Duodenal mucosa (tissue), 2 donors: ENCODE data around the gene CYP27A1.
"Not testable (repeated sequence)": the region's sequence is repeated elsewhere in the genome, so short reads cannot be mapped to it uniquely, and the experiment has no call there.

Experiments
- H3K27ac ChIP-seq: one replicate; pipeline ENCODE4 v1.7.0; 2013; ENCODE audit warnings: low read depth, low read length
- H3K27me3 ChIP-seq, 2 donors: one replicate each; pipeline ENCODE4 v1.7.0; 2013; ENCODE audit warnings: low read length in 2 of 2, control low read depth in 1 of 2; ENCODE audit not compliant: insufficient read depth in 2 of 2, control insufficient read depth in 1 of 2
- H3K36me3 ChIP-seq, 2 donors: one replicate each; pipeline ENCODE4 v1.7.0; 2013; ENCODE audit warnings: low read length in 2 of 2, control low read depth in 1 of 2; ENCODE audit not compliant: insufficient read depth in 2 of 2, control insufficient read depth in 1 of 2
- H3K4me1 ChIP-seq, 2 donors: one replicate each; pipeline ENCODE4 v1.7.0; 2013; ENCODE audit warnings: low read length in 2 of 2, control low read depth in 1 of 2; ENCODE audit not compliant: insufficient read depth in 2 of 2, control insufficient read depth in 1 of 2
- H3K4me3 ChIP-seq, 2 donors: one replicate each; pipeline ENCODE4 v1.7.0; 2013; ENCODE audit warnings: low read length in 2 of 2, low read depth in 1 of 2
- H3K9ac ChIP-seq, 2 donors: one replicate each; pipeline ENCODE4 v1.7.0; 2013; ENCODE audit warnings: low read length in 2 of 2, low read depth in 1 of 2
- H3K9me3 ChIP-seq, 2 donors: one replicate each; pipeline ENCODE4 v1.7.0; 2013; ENCODE audit warnings: low read length in 2 of 2, control low read depth in 1 of 2; ENCODE audit not compliant: control insufficient read depth in 1 of 2

Gene CYP27A1

DNA sequence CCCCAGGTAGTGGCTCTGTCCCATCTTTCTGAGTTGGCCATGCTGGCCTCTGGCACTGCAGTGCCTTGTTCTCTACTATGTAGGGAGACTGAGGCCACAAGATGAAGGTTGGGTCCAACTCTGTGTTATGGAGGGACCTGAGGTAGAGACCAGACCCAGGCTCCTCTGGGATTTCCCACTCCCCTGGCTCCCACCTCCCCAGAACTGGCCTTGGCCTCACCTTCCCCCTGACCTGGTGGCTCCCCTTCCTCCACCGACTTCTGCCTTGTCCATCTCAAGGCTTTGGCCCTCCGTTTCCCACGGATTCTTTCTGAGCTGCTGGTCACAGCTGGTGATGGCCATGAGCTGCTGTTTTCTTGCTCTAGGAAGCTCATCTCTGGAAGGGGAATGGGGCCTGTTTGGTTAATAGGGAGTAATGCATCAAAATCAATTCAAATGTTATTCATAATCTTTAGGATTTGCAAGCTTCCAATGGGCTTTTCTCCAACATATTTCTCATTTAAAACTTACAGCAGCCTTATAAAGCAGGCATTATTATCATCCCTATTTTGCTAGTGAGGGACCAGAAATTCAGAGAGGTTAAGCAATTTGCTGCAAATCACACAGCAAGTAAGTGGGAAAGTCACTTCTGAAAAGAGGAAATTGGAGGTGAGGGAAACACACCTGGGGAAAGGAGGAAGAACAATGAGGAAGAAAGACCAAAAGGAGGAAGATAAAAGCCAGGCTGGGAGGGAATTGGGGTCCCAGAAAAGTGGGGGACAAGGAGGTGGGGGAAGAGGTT, 48.8 kb downstream of the CYP27A1 start:
- H3K27me3 ChIP-seq = peaks cover 0 to 14% of the 10 kb centered on the region in 2 donors
- H3K9ac ChIP-seq = no peak overlapping the region
- H3K9me3 ChIP-seq = no peaks in the 10 kb centered on the region
- H3K4me1 ChIP-seq = no peaks in the 10 kb centered on the region
- H3K4me3 ChIP-seq = no peak overlapping the region
- H3K36me3 ChIP-seq = no peaks in the 10 kb centered on the region
- no peak overlapping the region for H3K27ac ChIP-seq

GRCh38 chr2:218831378-218831990, 49.5 kb downstream of the CYP27A1 start, which contains the start of gene PRKAG3:
PRKAG3 (minus strand) TSS chr2:218831803.
- Histone ChIP-seq H3K9ac (no peak within 1 kb of the TSS), H3K27ac (no peak within 1 kb of the TSS), H3K4me3 (no peak within 1 kb of the TSS)

DNA sequence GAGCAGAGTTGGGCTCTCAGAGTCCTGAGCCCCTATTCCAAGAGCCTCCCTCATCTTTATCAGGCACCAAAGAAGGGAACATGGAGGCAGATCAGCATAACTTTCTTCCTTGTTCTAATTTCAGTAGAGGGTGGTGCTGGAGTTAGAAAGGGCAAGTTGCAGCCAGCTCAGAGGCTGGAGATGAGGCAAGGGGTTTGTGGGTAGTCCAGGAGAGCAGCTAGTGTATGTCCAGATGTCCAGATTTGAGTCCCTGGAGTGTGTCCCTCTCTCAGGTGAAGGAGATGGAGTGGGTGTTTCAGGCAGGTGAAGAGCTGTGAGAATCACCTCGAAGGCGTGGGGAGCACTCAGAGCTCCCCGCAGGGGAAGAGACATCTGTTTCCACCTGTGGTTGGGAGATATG, 50.1 kb downstream of the CYP27A1 start:
- no peaks in the 10 kb centered on the region for H3K4me1 ChIP-seq
- no peak overlapping the region for H3K27ac ChIP-seq
- H3K9ac ChIP-seq = no peak overlapping the region

More at GRCh38 chr2:218831378-218831990, 49.5 kb downstream of the CYP27A1 start, which contains the start of gene PRKAG3:
- Histone ChIP-seq H3K4me1 (no peaks in the 10 kb centered on the region), H3K27me3 (peaks cover 0 to 14% of the 10 kb centered on the region in 2 donors), H3K9me3 (no peaks in the 10 kb centered on the region), H3K36me3 (no peaks in the 10 kb centered on the region)

DNA sequence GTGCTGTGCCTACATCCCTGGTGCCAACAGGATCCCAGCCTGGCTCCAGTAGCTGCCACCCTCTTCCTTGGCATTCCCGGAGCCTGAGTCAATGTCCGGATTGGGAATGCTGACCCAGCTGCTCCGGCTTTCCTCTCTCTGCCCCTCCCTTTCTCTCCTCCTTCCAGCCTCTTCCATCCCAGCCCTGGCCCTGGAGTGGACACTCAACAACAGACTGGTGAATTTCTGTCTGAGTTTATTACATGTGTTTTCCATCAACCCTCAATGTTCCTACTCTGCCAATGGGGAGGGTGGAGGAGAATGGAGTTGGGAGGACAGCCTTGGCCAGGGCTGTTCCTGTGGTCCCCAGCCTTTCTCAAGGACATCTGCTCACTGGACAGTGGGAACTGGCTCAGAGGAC, 50.6 kb downstream of the CYP27A1 start:
- Histone ChIP-seq H3K27ac (no peak overlapping the region), H3K4me1 (no peaks in the 10 kb centered on the region)

More for the DNA sequence above, 50.1 kb downstream of the CYP27A1 start:
- H3K36me3 ChIP-seq = no peaks in the 10 kb centered on the region
- no peaks in the 10 kb centered on the region for H3K9me3 ChIP-seq
- peaks cover 0 to 18% of the 10 kb centered on the region in 2 donors for H3K27me3 ChIP-seq
- H3K4me3 ChIP-seq = no peak overlapping the region

GRCh38 chr2:218833023-218833609, 51.2 kb downstream of the CYP27A1 start:
- Histone ChIP-seq H3K9ac (no peak overlapping the region), H3K36me3 (no peaks in the 10 kb centered on the region), H3K4me3 (no peak overlapping the region), H3K4me1 (no peaks in the 10 kb centered on the region), H3K9me3 (no peaks in the 10 kb centered on the region), H3K27me3 (peaks cover 0 to 15% of the 10 kb centered on the region in 2 donors), H3K27ac (no peak overlapping the region)

More for the DNA sequence above, 50.6 kb downstream of the CYP27A1 start:
- Histone ChIP-seq H3K9me3 (no peaks in the 10 kb centered on the region), H3K27me3 (peaks cover 0 to 18% of the 10 kb centered on the region in 2 donors), H3K4me3 (no peak overlapping the region), H3K36me3 (no peaks in the 10 kb centered on the region), H3K9ac (no peak overlapping the region)

- no peak overlapping the region for H3K27ac ChIP-seq
- H3K27me3 ChIP-seq = peaks cover 3 to 17% of the 10 kb centered on the region in 2 donors
- no peak overlapping the region for H3K4me3 ChIP-seq
- no peaks in the 10 kb centered on the region for H3K4me1 ChIP-seq
- H3K9ac ChIP-seq = no peak overlapping the region
- H3K36me3 ChIP-seq = no peaks in the 10 kb centered on the region
- H3K9me3 ChIP-seq = no peaks in the 10 kb centered on the region
Measured at GRCh38 chr2:218834685-218835084, 52.7 kb downstream of the CYP27A1 start.

DNA sequence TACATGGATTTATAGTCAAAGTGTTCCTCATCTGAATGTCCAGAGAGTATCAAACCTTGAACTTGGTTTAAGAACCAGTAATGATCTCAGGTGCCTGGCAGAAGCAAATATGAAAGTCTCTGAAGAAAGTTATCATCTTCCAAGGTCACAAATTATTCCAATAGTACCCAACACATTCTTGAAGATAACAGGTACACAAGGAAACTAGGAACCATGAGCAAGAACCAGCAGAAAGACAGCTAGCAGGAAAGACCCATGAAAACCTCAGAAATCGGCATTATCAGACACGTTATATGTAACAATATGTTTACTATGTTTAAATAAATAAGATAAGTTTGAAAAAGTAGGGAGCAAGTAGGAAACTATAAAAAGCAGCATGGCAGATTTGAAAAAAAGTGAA, 55.5 kb downstream of the CYP27A1 start:
- no peak overlapping the region for H3K4me3 ChIP-seq
- H3K27ac ChIP-seq = no peak overlapping the region
- no peaks in the 10 kb centered on the region for H3K4me1 ChIP-seq
- H3K9me3 ChIP-seq = no peaks in the 10 kb centered on the region
- peaks cover 3 to 19% of the 10 kb centered on the region in 2 donors for H3K27me3 ChIP-seq
- H3K36me3 ChIP-seq = no peaks in the 10 kb centered on the region
- no peak overlapping the region for H3K9ac ChIP-seq

- H3K9ac ChIP-seq = no peak overlapping the region
- no peaks in the 10 kb centered on the region for H3K4me1 ChIP-seq
- H3K27me3 ChIP-seq = peaks cover 3 to 15% of the 10 kb centered on the region in 2 donors
- no peaks in the 10 kb centered on the region for H3K9me3 ChIP-seq
- no peak overlapping the region for H3K27ac ChIP-seq
- H3K36me3 ChIP-seq = no peaks in the 10 kb centered on the region
- H3K4me3 ChIP-seq = no peak overlapping the region
Measured at GRCh38 chr2:218839430-218839829, 57.5 kb downstream of the CYP27A1 start.

GRCh38 chr2:218839888-218840287, 57.9 kb downstream of the CYP27A1 start:
- no peaks in the 10 kb centered on the region for H3K36me3 ChIP-seq
- no peaks in the 10 kb centered on the region for H3K9me3 ChIP-seq
- H3K4me3 ChIP-seq = no peak overlapping the region
- H3K4me1 ChIP-seq = no peaks in the 10 kb centered on the region
- no peak overlapping the region for H3K9ac ChIP-seq
- no peak overlapping the region for H3K27ac ChIP-seq
- H3K27me3 ChIP-seq = peaks cover 3 to 10% of the 10 kb centered on the region in 2 donors

- H3K36me3 ChIP-seq, H3K27me3 ChIP-seq, H3K9me3 ChIP-seq, H3K4me1 ChIP-seq, H3K27ac ChIP-seq, H3K4me3 ChIP-seq, H3K9ac ChIP-seq: not testable (repeated sequence)
Measured at GRCh38 chr2:218844334-218844733, 62.4 kb downstream of the CYP27A1 start.
